Measurements from ENCODE around the gene BTBD17. TPM values are rescaled to one million over a fixed set of nuclear protein-coding genes. Genes with fewer than 3 reads are reported as not detected.

BTBD17 gene
- total RNA-seq, 1 experiment from 2014 or later = 0.10 TPM

DNA sequence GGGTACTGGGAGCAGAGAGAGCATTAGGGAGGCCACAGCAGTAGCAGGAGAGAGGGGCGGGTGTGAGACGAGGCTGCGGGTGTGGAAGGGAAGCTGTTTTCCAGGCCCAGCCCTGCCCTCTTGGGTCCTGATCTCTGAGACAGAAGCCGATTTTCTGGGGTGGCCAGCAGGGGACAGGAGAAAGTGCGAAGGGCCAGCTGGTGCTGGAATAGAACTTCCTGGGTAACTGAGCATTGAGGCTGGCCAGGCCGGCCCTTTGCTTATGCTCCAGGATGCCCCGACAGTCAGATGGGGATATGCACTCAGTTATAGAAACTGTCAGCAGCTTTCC lies 804 bp downstream of the BTBD17 start:
- no peak for DNase-seq (ENCODE audit: low spot score)

GRCh38 chr17:74359916-74360315 lies 1.8 kb downstream of the BTBD17 start:
- DNase-seq (ENCODE audit: low spot score) = no peak

DNA sequence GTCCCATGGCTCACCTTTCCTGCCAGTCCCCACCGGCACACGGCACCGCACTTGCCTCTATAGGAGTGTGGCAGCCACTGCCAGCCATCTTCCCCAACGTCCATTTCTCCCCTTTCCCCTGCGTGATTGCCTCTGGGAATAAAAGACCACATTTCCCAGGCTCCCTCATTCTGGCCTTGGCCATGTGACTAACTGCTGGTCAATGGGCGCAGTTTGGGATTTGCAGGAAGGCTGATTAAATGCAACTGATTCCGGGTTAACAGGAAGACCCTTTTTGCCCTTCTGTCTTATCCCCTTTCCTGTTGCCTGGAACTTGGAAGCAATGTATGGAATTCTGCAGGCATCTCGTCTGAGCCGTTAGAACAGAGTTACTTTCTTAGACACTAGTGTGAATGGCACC lies 3.0 kb downstream of the BTBD17 start:
- no peak for DNase-seq (ENCODE audit: low spot score)

GRCh38 chr17:74357466-74357809 lies 4.2 kb downstream of the BTBD17 start:
- DNase-seq (ENCODE audit: low spot score) = no peak

DNA sequence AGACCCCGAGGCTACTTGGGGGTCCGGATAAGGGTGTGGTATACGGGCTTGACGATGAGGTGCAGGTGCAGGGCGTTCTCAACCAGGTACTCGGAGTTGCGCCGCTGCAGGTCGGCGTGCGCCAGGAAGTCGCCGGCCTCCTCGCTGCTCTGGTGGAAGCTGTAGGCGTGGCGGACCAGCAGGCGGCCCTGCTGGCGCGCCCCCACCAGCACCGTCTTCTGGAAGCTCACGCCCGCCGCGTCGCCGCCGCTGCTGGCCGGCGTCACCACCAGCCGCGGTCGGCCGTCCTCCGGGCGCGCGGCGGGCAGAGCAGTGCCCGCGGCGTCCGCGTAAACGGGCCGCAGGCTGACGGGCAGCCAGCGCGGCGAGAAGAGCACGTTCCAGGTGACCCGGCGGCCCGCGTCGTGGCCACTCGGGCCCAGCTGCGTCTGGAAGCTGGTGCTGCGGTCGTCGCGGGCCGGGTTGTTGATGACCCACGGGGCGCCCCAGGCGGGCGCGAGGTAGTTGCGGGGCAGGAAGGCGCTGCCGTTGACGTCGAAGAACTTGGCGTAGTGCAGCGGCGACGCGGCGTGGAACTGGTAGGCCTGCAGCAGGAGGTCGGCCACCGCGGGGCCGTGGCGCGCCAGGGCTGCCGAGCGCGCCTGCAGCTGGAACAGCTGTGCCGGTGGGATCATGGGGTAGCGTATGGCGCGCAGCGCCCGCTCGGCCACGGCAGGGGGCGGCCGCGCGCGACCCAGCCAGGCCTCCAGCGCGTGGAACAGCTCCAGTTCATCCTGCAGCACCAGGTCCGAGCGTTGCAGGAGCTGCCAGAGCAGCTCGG lies 4.8 kb downstream of the BTBD17 start:
- DNase-seq (ENCODE audit: low spot score) = no peak

- DNase-seq (ENCODE audit: low spot score) = no peak
Measured at GRCh38 chr17:74355065-74355464, 6.6 kb downstream of the BTBD17 start.

- no peak for DNase-seq (ENCODE audit: low spot score)
Measured at GRCh38 chr17:74354561-74354960, 7.1 kb downstream of the BTBD17 start.

GRCh38 chr17:74354123-74354522 lies 7.5 kb downstream of the BTBD17 start:
- DNase-seq (ENCODE audit: low spot score) = no peak

GRCh38 chr17:74353446-74354060 lies 8.1 kb downstream of the BTBD17 start:
- DNase-seq (ENCODE audit: low spot score) = no peak

- DNase-seq (ENCODE audit: low spot score) = no peak
Measured at GRCh38 chr17:74351552-74352210, 10.0 kb downstream of the BTBD17 start.

DNA sequence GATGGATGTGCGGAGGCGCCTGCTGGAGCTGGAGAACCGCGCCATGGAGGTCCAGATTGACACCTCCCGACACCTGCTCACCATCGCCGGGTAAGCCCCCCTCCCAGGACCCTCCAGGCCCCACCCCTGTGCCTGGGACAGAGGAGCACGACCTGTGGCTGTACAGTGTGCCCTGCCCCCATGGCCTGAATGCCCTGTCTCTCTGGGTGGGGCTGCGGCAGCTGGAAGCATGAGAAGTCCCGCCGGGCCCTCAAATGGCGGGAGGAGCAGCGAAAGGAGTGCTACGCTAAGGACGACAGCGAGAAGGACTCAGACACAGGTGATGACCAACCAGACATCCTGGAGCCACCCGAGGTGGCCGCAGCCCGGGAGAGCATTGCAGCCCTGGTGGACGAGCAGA lies 11.2 kb downstream of the BTBD17 start:
- no peak for DNase-seq (ENCODE audit: low spot score)

DNA sequence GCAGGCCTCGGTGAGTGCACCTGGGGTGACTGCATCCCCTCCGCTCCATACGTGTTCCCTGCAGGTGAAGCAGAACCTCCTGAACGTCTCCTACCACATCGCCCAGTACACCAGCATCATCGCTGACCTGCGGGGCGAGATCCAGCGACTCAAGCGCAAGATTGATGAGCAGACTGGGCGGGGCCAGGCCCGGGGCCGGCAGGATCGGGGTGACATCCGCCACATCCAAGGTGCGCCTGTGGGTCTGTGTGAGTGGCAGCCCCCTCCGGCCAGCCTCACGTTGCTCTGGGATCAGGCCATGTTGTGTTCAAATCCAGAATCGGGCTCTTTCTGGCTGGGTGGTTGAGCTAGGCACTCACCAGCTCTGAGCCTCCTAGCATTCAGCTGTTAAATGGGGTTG lies 12.5 kb downstream of the BTBD17 start:
- no peak for DNase-seq (ENCODE audit: low spot score)

DNA sequence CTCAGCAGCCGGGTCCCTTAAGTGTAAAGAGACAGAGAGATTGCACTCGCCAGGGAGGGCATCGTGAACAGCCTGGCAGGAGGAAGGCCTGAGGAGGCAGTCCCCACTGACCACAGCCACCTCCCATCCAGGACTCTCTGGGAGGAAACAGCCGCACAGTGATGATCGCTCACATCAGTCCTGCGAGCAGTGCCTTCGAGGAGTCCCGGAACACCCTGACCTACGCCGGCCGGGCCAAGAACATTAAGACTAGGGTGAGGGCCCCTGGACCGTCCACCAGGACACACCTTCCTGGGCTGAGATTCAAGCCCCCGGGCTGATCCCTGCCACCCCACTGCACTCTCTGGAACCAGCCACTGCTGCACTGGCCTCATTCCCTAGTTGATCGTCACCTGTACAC lies 14.0 kb downstream of the BTBD17 start:
- no peak for DNase-seq (ENCODE audit: low spot score)

GRCh38 chr17:74345433-74346241 lies 16.0 kb downstream of the BTBD17 start:
- DNase-seq (ENCODE audit: low spot score) = no peak

GRCh38 chr17:74344658-74345057 lies 17.0 kb downstream of the BTBD17 start:
- DNase-seq (ENCODE audit: low spot score) = no peak

DNA sequence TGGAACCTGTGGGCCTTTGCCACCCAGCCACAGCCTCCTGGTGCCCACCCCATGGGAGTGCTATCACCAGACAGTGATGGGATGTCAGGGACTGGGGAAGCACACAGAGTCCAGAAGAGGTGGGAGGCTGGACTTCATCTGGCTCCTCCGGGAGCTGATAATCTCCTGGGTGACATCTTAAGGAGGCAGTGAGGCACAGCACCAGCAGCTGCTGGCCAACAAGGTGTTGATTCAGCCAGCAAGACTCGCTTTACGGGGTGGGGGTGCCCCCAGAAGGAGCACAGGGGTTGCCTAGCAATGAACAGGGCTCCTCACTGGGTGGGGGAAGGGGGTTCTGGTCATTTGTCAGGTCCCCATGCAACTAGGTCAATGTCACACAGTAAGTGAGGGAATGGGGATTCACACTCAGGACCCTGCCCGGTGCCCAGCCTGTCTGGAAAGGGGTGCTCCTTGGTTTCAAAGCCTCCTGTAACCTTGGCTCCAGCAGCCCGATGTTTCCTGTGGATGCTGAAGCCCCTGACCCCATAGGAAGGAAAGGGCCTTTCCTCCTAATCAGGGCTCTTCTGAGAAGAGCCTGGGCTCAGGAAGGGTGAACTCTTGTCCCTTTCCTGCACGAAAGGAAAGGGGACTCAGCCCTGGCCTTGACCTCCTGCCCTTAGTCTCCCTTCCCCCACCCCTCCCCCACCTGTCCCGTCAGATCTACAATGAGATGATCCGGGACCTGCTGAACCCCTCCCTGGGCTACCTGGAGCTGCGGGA lies 18.0 kb downstream of the BTBD17 start:
- no peak for DNase-seq (ENCODE audit: low spot score)

DNA sequence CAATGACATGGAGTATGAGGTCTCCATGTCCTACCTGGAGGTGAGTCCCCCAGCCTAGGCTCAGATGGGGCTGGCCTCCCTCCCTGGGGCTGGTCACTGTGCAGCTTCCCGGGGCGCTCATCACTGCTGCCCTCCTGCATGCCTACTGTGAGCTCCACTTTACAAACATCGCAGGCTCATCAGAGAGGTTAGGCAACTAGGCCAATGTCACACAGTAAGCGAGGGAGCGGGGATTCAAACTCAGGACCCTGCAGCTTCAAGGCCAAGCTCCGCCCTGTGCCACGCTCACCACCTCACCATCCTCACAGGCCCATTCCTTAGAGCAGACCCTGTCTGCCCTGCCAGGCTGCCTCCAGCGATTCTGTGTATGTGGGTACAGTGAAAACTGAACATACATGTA lies 18.5 kb downstream of the BTBD17 start:
- no peak for DNase-seq (ENCODE audit: low spot score)

- no peak for DNase-seq (ENCODE audit: low spot score)
Measured at GRCh38 chr17:74342224-74342623, 19.4 kb downstream of the BTBD17 start.

GRCh38 chr17:74340470-74341023 lies 21.1 kb downstream of the BTBD17 start:
- DNase-seq (ENCODE audit: low spot score) = no peak

DNA sequence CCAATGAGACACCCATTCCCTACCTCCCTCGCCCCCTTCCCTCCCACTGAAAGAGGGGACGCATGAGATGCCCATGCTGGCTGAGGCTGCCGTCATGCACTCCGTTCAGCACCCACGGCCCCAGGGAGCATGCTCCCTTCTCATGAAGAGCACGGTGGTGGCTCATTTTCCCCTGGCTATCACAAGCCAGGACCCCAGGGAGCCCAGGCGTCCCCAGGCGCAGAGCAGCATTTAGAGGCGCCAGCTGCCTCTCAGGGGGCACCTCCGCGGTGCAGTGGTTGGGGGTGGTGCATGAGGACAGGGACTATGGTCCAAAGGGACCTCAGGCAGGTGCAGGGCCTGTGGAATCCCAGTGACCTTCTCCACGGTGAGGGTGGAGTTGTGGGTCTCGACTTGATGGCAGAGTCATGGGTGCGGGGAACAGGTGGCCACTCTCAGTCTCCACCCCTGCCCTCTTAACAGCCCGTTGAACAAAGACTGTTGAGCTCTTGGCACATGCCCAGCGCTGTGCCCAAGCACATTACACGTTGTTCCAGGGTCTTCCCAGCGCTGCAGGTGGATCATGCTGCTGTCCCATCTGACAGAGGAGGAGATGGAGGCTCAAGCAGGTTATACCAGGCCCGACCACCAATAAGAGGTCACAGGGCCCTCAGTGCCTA lies 22.0 kb downstream of the BTBD17 start:
- DNase-seq (ENCODE audit: low spot score) = no peak
